Brain pericyte (primary cell): ENCODE data around the gene ADGRD1.

Experiments used
- DNase-seq: peaks from one replicate; pipeline ENCODE4 v3.0.0-alpha.2; 2012; ENCODE audit warnings: low read depth, low spot score

Gene ADGRD1

DNA sequence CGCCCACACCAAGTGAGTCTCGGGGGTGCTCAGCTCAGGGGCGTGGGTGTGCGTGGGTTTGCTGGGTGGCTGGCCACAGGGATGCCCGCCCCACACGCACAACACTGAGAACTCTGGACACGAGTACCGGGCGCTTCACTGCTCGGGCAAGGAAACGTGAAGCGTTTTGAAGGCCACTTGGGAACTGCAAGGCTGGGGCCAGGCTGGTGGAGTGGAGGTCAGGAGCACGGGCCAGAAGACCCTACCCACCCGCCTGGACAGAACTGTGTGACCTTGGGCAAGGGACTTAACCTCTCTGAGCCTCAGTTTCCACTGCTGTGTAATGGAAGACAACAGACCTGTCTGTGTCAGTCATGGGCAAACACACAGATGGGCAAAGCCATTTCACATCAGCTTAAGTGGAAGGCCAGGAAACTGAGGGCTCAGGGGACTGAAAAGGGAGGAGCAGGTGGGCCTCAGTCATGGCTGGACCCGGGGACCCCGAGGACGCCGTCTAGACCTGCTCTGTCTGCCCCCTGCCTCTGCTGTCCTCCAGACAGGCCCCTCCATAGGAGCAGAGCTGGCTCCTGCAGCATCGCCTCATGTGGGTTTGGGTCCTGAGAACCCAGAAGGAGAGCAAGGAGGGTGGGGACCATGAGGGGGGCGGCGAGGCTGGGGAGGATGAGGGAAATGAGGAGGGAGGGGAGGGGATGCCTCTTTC lies 52.5 kb downstream of the ADGRD1 start:
- DNase-seq: no peak

DNA sequence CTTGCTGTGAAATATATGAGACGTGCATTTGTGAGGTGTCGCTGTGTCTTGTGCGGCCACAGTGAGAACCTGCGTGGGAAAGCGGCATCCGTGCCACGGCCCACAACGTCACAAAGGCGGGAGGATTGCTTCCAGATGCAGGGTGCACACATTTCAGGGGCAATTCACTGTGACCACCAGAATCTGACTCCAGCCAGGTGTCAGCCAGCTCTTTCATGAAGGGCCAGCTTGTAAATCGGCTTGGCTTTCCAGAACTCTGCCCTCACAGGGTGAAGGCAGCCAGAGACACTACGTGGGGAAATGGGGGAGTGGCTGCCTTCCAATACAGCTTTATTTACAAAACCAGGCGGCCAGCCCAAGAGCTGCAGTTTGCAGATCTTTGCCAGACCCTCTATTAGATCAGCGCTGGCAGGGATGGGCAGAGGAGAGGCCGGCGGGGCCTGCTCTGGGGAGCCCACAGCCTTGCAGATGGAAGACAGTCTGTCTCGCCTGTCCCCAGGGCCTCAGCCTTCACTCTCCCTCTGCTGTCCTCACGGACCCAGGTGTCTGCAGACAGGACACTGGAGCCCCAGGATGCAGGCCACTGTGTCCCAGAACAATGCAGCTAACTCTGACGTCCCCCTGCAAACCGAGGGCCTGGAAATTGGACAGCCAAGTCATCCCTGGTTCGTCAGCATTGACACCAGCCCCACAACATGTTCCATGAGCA lies 53.5 kb downstream of the ADGRD1 start:
- no peak for DNase-seq

DNA sequence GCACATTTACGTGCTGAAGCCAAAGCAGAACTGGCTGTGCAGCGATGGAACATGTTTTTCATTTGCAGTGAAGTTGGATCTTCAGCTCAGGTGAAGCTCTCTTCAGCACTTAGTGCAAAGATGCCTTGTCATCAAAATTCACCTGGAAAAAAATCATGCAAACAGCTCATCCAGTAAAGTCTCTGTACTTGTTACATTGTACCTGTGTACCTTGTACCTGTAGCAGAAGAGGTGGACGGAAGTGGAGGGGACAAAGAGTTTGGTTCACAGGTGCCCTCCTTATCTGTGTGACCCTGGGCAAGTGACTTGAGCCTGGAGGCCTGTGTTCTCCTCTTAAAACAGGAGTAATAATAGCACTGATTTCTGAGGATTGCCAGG lies 54.0 kb downstream of the ADGRD1 start:
- no peak for DNase-seq

DNA sequence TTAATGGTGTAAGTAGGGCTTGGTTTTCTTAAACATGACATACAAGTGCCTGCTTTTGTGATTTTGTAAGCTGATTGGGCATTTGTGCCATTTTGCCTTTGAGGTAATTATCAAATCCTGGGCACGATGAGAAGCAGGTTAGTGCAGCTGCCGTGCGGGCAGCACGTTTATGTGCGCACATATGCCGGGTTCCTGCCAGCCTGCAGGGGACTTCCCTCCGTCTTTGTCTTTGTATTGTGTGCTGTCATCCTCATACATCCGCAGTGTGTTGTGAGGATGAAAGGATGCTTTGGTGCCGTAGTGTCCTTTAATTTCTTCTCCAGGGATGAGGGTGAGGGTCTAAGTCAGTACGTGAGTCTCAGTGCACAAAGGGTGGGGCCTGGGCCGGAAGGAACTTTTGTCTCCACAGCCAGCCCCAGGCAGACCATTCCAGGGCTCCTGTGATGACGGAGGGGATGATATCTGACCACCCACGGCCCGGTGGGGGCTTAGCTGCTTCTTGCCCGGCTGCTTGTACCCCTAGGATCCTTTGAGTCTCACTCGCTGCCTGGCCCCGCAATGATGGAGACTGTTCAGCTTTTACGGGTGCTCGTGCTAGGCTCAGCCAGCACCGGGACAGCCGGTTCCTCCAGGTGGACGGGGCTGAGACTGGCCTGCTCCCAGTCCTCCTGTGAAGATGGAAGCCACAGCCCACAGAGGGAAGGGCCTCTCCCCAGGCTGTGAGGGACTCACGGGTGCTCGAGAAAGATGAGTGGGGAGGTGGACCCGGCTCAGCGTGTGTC lies 54.6 kb downstream of the ADGRD1 start:
- DNase-seq: no peak

DNA sequence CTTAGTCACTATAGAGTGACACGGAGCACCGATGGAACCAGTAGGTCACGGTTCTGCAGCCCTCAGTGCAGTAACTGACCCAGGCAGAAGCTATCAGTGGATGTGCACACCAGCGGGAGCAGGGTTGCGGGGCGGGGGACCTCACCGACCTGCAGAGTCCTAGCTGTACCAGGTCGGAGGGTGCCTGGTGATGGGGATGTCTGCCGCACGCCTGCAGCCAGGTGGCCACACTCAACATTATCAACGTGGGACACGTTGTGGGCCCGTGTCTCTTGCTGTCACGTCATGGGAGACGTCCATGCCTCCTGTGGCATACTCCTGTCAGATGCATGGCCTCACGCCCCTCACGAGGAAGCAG lies 55.2 kb downstream of the ADGRD1 start:
- no peak for DNase-seq

DNA sequence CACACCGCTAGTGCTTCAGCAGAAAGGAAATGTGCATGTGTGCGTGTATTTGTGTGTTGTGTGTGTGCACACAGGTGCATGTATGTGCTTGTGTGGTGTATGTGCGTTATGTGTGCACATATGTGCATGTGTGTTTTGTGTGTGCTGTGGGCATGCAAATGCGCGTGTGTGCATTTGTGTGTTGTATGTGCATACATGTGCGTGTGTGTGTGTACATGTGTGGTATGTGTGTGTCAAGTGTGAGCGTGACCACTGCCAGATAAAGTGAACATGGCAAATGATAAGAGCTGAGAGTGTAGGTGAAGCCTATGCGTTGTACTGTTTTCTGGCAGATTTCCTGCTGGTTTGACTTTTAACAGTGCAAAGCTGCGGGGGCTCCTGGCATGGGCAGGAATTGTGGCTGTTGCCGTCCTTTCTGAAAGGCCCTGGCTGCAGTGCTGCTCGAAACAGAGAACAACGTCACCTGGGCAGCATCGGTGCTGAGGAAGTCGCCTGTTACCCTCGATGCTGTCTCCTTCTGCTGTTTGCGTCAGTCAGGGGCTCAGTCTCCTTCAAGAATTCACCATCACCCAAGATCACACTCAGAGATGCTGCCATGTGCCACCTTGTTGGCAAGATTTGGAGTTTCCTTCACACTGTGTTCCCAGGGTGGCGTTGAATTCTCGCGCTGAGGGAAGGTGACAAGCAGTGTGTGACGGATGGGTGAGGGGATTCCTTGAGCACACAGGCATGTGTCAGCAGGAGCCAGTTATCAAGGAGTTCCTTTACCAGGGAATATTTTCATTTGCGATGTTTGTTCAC lies 56.1 kb downstream of the ADGRD1 start:
- DNase-seq: no peak

DNA sequence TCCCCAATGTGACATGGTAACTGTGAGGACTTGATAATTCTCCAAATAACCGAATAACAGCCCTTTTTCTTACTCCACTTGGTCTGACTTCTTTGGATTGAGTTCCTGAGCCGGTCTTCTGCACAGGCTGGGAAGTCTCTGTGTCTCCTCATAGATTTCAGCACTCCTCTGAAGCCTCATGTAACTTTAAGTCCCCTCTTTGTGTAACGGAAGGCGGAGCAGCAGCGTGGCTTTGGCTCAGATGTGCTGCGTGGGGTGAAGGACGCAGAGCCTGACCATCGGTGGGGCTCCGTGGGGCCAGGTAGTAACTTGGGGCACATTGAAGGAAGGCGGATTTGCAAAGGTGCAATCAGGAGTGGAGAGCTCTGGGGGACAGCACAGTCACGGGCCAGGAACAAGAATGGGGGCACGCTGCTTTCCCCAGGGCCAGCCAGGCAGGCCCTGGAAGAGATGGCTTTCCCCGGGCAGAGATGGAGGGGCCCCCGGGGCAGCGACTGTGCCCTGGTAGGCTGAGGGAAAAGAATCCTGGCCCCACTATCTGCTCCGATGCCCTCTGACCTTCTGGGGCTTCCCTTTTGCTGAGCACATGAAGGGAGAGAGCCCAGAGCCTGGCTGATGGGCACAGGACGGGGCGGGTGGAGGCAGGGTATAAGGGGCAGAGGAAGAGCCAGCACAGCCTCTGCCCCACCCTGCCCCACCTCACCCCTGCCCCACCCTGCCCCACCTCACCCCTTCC lies 56.9 kb downstream of the ADGRD1 start:
- DNase-seq: no peak

DNA sequence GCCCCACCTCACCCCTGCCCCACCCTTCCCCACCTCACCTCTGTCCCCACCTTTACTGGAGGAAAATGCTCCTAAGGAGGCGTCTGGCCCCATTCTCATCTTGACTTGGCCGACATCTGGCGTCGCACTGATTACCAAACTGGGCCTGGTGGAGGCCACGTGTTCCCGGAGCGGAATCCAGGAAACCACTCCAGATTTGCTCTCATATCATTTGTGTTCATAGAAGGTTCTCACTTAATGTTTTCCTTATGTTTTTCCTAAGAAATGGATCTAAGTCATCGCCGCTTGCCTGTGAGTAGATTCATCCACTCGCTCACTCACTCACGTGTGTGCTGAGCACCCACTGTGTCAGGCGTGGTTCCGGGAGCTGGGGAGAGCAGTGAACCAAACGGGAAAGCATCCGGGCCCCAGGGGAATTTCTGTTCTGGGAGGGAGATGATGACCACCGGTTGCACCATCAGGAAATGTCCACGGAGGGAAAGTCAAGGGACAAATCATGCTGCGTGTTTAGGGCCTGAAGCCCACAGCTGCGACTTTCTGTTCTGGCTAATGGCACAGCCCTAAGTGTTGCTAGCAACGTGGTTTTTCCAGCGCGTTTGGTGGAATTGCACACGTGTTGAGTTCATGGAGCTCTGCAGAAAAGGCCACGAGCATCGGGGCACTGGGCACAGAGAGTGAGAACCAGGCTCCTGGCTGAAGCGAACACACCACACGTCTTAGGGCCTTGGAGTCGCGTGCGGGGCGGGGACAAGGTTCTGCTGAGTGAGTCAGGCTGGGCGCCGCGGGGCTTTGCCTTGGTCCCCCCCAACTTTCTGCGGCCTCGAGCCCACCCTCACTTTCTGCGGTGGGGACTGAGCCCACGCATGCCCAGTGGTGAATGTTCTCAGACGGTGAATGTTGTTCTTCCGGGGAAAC lies 57.7 kb downstream of the ADGRD1 start:
- DNase-seq: no peak

DNA sequence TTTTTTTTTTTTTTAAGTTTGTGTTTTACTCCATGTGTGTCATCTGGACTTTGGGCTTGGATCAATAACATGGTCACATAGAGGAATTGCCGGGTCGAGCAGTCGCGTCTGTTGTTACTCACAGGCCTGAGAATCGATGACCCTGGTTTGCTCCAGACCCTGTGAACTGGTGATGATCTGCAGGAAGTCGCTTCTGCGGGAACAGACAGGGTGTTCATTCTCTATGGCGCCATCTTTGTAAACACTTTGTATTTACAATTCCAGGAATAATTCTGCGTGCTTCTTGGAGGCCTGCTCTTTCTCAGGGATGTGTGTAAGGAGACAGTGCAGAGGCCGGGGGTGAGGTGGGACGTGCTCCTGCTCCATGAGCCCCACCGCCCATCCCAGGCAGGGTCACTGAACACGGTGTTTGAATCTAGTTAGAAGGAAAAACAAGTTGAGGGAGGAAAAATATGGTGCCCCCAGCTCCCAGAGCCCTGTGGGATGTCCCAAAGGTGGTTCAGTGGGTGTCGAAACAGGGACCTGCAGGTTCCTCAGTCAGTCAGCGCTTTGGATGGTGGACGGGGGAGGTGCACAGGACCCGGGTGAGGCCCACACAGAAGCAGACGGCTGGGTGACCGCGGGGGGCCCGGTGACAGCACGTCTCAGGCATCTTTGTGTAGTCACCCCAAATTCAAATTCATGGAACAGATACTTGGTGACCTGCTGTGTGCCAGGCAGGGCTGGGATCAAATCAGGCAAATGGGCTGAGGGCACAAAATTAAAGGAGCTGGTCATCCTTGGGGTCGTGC lies 58.8 kb downstream of the ADGRD1 start:
- DNase-seq: no peak

DNA sequence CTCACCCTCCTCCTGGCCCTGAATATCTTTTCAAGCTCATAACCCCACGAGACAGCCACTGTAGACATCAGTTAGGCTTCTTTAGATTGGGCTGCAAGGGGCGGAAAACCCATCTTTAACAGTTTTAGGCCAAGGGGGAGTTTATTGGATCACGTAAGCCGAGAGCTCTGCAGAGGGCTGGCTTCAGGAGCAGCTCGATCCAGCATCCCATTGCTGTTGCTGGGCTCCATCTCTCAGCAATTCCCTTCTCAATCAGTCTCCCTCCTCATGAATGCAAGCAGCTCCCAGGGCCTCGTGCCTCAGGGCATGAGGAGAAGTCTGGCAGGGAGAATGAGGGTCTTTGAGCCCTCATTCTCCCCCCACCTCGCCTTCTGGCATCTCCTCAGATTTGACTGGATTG lies 59.4 kb downstream of the ADGRD1 start:
- no peak for DNase-seq

DNA sequence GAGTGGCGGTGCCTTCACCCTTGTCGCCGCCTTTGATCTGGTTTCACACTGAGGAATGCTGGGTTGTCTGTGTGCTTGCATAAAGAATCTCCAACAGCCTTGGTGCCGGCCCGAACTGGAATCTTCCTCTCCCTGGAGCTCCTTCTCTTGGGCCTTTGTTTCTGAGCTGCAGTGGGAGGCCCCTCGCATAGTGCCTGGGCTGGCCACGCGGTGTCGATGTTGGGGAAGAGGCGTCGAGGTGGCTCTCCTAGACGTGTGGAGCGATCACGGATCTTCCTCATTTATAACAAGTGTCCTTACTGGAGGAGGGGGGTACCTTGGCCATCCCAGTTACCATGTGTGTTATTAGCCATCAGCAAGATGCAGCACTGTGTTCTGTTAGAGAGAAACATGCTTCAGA lies 60.6 kb downstream of the ADGRD1 start:
- DNase-seq: no peak

DNA sequence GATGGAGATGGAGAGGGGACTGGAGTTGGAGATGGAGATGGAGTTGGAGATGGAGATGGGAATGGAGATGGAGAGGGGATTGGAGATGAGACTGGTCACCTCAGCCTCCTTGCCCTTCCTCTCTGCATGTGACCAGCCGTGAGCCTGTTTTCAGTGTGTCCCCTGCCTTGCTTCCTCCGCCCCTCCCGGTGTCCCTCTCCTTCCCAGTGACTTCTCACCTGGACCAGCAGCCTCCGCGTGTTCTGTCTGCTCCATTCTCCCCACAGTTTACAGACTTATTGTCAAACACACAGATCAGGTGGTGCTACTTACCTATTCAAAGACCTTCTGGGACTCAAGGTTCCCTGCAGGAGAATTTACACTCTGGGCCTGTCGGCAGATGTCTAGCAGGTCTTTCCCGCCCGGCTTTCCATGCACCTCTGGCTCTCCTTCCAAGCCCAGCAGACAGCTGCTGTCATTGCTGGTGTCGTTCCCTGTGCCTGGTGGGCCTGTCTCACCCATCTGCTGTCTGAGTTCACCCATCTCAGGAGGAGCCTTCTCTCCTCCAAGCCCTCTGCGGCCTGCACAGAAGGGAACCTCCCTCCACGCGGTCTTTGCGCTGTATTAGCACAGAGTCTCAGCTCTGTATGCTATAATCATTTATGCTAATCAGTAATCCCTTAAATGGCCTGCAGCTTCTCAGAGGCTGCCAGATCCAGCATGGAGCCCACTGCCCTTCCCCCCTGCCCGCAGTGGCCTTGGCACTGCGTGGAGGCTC lies 62.1 kb downstream of the ADGRD1 start:
- DNase-seq: no peak

DNA sequence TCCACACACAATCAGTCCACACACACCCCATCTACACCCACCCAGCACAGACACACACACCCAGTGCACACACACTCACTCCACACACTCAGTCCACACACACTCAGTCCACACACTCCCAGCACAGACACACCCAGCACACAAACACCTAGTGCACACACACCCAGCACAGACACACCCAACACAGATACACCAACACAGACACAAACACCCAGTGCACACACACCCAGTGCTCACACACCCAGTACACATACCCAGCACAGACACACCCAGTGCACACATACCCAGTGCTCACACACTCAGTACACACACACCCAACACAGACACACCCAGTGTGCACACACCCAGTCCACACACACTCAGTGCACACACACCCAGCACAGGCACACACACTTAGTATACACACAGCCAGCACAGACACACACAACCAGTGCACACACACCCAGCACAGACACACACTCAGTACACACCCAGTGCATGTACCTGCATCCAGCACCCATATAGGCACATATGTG lies 63.8 kb downstream of the ADGRD1 start:
- no peak for DNase-seq

DNA sequence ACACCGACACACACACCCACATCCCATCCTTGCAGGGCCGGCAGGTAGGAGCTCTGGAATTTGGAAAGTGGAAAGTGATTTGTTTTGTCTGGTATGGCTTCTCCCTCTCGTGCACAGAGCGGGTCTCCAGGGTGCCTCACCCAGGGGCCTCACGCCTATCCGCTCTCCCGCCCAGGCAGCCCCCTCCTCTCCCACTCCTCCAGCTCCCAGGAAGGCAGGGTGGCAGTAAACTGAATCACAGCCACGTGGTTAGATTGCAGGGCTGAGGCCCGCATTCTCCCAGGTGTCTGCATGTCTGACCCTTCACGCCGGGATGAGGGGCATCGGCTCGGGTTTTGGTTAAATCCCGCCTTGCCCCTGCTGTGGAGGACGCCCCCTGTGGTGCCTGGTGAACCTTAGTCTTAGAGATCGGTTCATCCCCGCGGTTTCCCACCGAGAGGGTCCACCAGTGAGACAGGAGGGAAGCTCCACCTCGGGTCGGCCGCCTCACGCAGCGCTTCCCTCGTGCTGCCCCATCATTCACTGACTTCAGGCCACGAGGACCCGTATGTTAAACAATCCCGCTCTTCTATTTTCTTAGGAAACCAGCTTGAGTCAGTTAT lies 64.4 kb downstream of the ADGRD1 start:
- DNase-seq: no peak

DNA sequence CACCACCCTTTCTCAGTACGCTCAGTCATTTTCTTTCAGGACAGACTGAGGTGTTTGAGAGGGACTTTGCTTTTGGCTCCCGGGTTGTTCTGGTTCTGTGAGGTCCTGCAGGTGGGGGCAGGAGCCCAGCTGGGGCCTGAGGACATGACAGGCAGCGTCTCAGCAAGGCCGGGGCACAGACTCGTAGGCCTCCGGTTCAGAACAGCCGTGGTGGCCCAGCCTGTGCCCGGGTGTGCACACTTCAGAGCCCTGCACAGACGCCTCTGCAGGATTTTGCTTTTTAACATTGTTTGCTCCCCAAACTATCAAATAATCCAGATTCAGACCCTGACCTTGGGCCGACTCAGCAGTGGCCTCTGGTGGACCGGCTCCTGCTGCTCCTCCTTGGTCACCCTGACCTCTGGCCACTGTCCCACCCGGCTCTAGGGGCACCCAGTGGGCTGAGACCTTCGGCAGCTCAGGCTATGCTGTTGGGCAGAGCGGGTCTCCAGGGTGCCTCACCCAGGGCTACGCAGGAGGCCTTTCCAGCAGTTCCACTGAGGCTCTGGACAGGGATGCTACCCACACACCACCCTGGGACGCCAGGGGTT lies 65.2 kb downstream of the ADGRD1 start:
- no peak for DNase-seq

DNA sequence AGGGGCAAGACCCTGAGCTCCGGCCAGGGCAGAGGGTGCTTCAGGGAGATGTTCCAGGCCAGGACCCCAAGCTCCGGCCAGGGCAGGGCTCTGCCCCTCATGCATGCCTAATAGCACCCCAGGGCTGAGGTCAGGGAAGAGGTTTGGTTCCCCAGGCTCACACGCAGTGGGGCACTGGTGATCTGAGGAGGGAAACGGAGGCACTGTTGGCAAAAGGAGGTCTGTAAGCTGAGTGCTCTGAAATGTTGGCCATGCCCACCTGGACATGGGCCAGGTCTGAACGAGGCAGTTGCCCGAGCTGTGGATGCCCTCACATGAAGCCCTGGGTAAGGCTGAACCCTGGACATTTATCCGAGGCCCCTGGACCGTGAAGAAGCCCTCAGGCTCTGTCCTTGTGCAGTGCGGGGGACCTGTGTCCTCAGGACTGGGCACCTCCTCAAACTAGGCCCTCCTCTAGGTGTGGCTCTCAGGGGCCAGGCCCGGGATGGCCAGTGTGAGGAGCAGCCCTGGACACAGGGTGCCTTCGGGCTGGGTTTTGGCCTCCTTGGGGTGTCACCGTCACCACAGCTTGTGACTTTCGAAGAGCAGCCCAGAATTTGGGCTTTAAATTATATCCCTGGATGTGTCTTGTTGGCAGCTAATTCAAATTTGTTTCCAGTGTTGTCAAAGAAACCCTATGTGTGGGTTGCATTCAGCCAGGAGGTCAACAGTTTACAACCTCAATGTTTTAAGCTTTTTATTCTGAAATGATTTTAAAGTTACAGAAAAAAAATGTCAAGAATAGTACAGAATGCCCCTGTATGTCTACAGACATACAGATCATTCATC lies 66.8 kb downstream of the ADGRD1 start:
- DNase-seq: no peak

DNA sequence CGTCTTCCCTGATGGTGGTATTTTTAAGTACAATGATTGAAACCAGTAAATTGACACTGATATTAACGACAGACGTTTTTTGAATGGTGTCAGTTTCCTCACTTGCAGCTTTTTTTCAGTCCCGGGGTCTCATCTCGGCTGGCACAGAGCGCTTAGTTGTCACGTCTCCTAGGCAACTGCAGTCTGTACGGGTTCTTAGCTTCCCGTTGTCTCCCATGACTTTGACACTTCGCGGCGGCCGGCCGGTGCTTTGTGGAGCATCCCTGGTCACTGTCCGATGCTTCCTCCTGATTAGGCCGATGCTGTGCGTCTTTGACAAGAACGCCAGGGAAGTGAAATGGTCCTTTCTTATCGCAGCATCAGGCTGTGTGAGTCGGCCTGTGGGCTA lies 67.4 kb downstream of the ADGRD1 start:
- no peak for DNase-seq
